Caco-2 (cell line): ENCODE data around the gene NUDT17. TPM values are rescaled to one million over a fixed set of nuclear protein-coding genes. Genes with fewer than 3 reads are reported as not detected.

Experiments used
- BruUV-seq: library from RNA; stranded (reverse); fragments of 400-500 nt; replicated peaks from 2 replicates; lab custom pipeline; 2021; lab: Mats Ljungman, UMichigan
- CTCF ChIA-PET: fragments of 300-600 bp; sonication (Branson Sonifier 250); formaldehyde crosslinking; loops from one replicate; lab custom pipeline; 2022; ENCODE audit warnings: antibody characterized with exemption; lab: Charles Lee
- POLR2A ChIA-PET: fragments of 300-600 bp; sonication (Branson Sonifier 250); formaldehyde crosslinking; loops from one replicate; lab custom pipeline; 2022; ENCODE audit warnings: antibody characterized with exemption; lab: Charles Lee
- DNase-seq, 2 experiments: peaks; one replicate each; pipeline versions ENCODE4 v3.0.0 to v3.0.0-alpha.2; 2020 to 2022
- H3K27me3 ChIP-seq: replicated peaks from 2 replicates; pipeline ENCODE4 v1.6.0; 2011; ENCODE audit warnings: low read length; ENCODE audit not compliant: control insufficient read depth, insufficient read depth
- H3K36me3 ChIP-seq: 2 replicates; pipeline ENCODE4 v1.5.1; 2011; ENCODE audit warnings: low read length; ENCODE audit not compliant: control insufficient read depth, insufficient read depth
- H3K4me1 ChIP-seq: fragments of 250-450 bp; sonication (Bioruptor Pico); 2 replicates; pipeline ENCODE4 v1.5.1; 2020; ENCODE audit warnings: mild to moderate bottlenecking
- H3K4me3 ChIP-seq: 2 replicates; pipeline ENCODE4 v1.5.1; 2011; ENCODE audit warnings: low read depth, mild to moderate bottlenecking, control low read depth, low read length
- H3K9me3 ChIP-seq: fragments of 250-450 bp; sonication (Bioruptor Pico); 2 replicates; pipeline ENCODE4 v1.5.1; 2020; ENCODE audit warnings: mild to moderate bottlenecking, moderate library complexity
- H3K27ac Mint-ChIP-seq: one replicate; pipeline ENCODE4 v1.8.0; 2022; ENCODE audit warnings: mixed read lengths; ENCODE audit not compliant: unreplicated experiment
- H3K27me3 Mint-ChIP-seq: one replicate; pipeline ENCODE4 v1.8.0; 2022; ENCODE audit warnings: mixed read lengths; ENCODE audit not compliant: insufficient read depth, unreplicated experiment
- H3K36me3 Mint-ChIP-seq: one replicate; pipeline ENCODE4 v1.8.0; 2022; ENCODE audit warnings: mild to moderate bottlenecking, mixed read lengths; ENCODE audit not compliant: insufficient read depth, unreplicated experiment
- H3K4me1 Mint-ChIP-seq: one replicate; pipeline ENCODE4 v1.8.0; 2022; ENCODE audit warnings: low read depth, mixed read lengths; ENCODE audit not compliant: unreplicated experiment
- H3K4me3 Mint-ChIP-seq: one replicate; pipeline ENCODE4 v1.8.0; 2022; ENCODE audit warnings: mild to moderate bottlenecking, moderate library complexity, mixed read lengths; ENCODE audit not compliant: unreplicated experiment
- H3K9me3 Mint-ChIP-seq: one replicate; pipeline ENCODE4 v1.8.0; 2022; ENCODE audit warnings: mixed read lengths; ENCODE audit not compliant: unreplicated experiment
- intact Hi-C: fragments of 100-400 bp; cut with micrococcal nuclease; formaldehyde crosslinking; loops from one replicate; pipeline ENCODE4 v1.10.0; 2022; ENCODE audit not compliant: unreplicated experiment
- total RNA-seq: library from RNA; stranded (reverse); gene quantifications from 2 replicates; pipeline ENCODE4 v1.2.3, GENCODE V29; 2022
- TF ChIP-seq, protein P1 (sequence below), 2 experiments: fragments of 200-600 bp in 1 of 2; IDR thresholded peaks; 1 replicate in 1 of 2; 2 replicates in 1 of 2; pipeline versions ENCODE4 v1.5.1 to v1.8.0; 2011 to 2022; ENCODE audit warnings: antibody characterized with exemption in 1 of 2, control low read depth in 1 of 2, inconsistent platforms in 1 of 2, low read depth in 1 of 2, low read length in 1 of 2, mild to moderate bottlenecking in 1 of 2, moderate library complexity in 1 of 2; ENCODE audit not compliant: insufficient read depth in 1 of 2, severe bottlenecking in 1 of 2, unreplicated experiment in 1 of 2

Gene NUDT17
- total RNA-seq, 1 experiment from 2014 or later: 6.4 TPM

DNA sequence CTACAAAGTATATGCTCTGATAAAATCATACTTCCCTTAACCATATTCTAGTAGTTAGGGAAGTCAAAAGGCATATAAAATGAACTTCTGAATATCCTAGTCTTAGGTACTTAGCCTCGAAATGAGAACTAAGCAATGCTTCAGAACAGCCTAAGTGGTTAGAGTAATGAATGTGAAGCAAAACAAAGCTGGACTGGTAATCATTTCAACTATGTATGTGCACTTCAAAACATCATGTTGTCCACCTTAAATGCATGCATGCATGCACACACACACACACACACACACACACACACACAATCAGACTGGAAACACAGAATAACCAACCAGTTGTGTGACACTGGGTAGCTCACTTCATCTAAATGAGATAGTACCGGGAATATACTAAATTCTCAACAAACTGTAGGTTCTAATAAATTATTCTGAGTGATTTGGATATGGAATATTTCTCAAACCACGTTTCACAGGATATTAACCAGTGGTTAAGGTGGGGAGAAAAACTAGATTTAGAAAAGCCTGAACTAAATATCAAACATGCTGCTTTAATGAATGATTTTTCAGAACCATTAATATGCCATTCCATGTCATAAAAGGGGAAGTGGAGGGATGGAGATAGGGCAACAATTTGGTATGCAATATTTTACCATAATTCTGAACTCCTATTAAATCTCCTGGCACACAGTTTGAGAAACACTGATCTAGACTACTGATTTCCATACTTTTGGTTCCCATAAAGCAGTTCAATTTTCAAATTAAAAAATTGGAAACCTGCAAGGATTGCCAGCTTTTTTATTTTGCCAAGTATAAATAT, 41.0 kb upstream of the NUDT17 start:
- intact Hi-C loops: no loop called here

DNA sequence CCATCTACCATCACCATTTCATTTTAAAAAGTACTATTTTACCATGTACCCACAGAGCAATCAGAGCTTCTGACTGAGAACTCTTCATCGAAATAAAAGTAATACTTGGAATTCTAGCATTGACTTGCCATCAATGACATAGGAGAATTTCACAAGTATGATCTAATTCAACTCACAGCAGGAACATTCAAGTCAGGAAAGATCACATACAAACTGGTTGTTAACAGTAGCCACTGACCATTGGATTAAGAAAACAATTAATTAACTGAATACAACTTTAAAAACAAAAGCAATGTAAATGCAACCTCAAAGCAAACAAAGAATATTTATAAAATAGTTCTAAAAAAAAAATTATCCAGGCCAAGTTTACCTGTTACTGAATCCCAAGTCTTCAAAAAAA, 40.4 kb upstream of the NUDT17 start:
- ChIA-PET CTCF (interaction anchor here (0.9 kb wide), 1 partner anchor 42 kb away, joined by 3 read pairs; no protein-coding TSS in a partner anchor), POLR2A (no interaction called here)

More for the DNA sequence above, 41.0 kb upstream of the NUDT17 start:
- no TSS peak for BruUV-seq
- H3K4me3 ChIP-seq: no peak overlapping the region
- Mint-ChIP-seq H3K36me3 (peaks cover under 1% of the 10 kb centered on the region), H3K27me3 (no peaks in the 10 kb centered on the region), H3K27ac (no peak overlapping the region), H3K4me1 (peaks cover 6% of the 10 kb centered on the region), H3K4me3 (no peak overlapping the region), H3K9me3 (no peaks in the 10 kb centered on the region)
- ChIA-PET CTCF (no interaction called here), POLR2A (interaction anchor here (0.8 kb wide), 1 partner anchor 24 kb away, joined by 3 read pairs; no protein-coding TSS in a partner anchor)
- TF ChIP-seq, protein P1, sequence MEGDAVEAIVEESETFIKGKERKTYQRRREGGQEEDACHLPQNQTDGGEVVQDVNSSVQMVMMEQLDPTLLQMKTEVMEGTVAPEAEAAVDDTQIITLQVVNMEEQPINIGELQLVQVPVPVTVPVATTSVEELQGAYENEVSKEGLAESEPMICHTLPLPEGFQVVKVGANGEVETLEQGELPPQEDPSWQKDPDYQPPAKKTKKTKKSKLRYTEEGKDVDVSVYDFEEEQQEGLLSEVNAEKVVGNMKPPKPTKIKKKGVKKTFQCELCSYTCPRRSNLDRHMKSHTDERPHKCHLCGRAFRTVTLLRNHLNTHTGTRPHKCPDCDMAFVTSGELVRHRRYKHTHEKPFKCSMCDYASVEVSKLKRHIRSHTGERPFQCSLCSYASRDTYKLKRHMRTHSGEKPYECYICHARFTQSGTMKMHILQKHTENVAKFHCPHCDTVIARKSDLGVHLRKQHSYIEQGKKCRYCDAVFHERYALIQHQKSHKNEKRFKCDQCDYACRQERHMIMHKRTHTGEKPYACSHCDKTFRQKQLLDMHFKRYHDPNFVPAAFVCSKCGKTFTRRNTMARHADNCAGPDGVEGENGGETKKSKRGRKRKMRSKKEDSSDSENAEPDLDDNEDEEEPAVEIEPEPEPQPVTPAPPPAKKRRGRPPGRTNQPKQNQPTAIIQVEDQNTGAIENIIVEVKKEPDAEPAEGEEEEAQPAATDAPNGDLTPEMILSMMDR (IDR thresholded peaks at IDR 0.05; ENCODE audit: insufficient read depth in 1 of 2, low read depth in 1 of 2, low read length in 1 of 2, severe bottlenecking in 1 of 2, unreplicated experiment in 1 of 2): no peak
- DNase-seq: no peak
- H3K36me3 ChIP-seq: no peaks in the 10 kb centered on the region
- H3K4me1 ChIP-seq: no peaks in the 10 kb centered on the region
- H3K27me3 ChIP-seq: no peaks in the 10 kb centered on the region
- H3K9me3 ChIP-seq: no peaks in the 10 kb centered on the region

DNA sequence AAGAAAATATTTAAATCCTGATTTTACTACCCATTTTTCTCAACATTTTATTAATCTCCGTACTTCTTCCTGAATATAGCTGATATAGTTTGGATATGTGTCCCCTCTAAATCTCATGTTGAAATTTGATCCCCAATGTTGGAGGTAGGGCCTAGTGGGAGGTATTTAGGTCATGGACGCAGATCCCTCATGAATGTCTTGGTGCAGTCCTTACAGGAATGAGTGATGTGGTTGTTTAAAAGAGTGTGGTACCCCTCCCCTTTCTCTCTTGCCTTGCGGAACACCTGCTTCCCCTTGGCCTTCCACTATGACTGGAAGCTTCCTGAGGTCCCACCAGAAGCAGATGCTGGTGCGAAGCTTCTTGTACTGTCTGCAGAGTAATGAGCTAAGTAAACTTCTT, 39.0 kb upstream of the NUDT17 start:
- intact Hi-C loops: no loop called here
- TF ChIP-seq, protein P1 (IDR thresholded peaks at IDR 0.05; ENCODE audit: insufficient read depth in 1 of 2, low read depth in 1 of 2, low read length in 1 of 2, severe bottlenecking in 1 of 2, unreplicated experiment in 1 of 2): no peak
- CTCF ChIA-PET: no interaction called here
- Mint-ChIP-seq H3K9me3 (no peaks in the 10 kb centered on the region), H3K27me3 (no peaks in the 10 kb centered on the region), H3K36me3 (no peaks in the 10 kb centered on the region), H3K27ac (no peak overlapping the region), H3K4me3 (no peak overlapping the region), H3K4me1 (peaks cover 6% of the 10 kb centered on the region)
- H3K4me1 ChIP-seq: no peaks in the 10 kb centered on the region
- H3K9me3 ChIP-seq: no peaks in the 10 kb centered on the region
- POLR2A ChIA-PET: no interaction called here
- H3K4me3 ChIP-seq: no peak overlapping the region
- no peak for DNase-seq
- H3K36me3 ChIP-seq: no peaks in the 10 kb centered on the region
- no peaks in the 10 kb centered on the region for H3K27me3 ChIP-seq
- no TSS peak for BruUV-seq

More for the DNA sequence above, 40.4 kb upstream of the NUDT17 start:
- no TSS peak for BruUV-seq
- no peaks in the 10 kb centered on the region for H3K27me3 ChIP-seq
- no peaks in the 10 kb centered on the region for H3K36me3 ChIP-seq
- no peaks in the 10 kb centered on the region for H3K9me3 ChIP-seq
- Mint-ChIP-seq H3K9me3 (no peaks in the 10 kb centered on the region), H3K27ac (no peak overlapping the region), H3K4me1 (peaks cover 6% of the 10 kb centered on the region), H3K4me3 (no peak overlapping the region), H3K36me3 (no peaks in the 10 kb centered on the region), H3K27me3 (no peaks in the 10 kb centered on the region)
- H3K4me1 ChIP-seq: no peaks in the 10 kb centered on the region
- no peak overlapping the region for H3K4me3 ChIP-seq
- intact Hi-C loops: no loop called here
- TF ChIP-seq, protein P1 (IDR thresholded peaks at IDR 0.05; ENCODE audit: insufficient read depth in 1 of 2, low read depth in 1 of 2, low read length in 1 of 2, severe bottlenecking in 1 of 2, unreplicated experiment in 1 of 2): no peak
- DNase-seq: no peak
